ENCODE results near the gene RHBDF1.
A peak's percentile ranks its signal among the peaks of the same experiment; 100 is the strongest.

RHBDF1 gene

DNA sequence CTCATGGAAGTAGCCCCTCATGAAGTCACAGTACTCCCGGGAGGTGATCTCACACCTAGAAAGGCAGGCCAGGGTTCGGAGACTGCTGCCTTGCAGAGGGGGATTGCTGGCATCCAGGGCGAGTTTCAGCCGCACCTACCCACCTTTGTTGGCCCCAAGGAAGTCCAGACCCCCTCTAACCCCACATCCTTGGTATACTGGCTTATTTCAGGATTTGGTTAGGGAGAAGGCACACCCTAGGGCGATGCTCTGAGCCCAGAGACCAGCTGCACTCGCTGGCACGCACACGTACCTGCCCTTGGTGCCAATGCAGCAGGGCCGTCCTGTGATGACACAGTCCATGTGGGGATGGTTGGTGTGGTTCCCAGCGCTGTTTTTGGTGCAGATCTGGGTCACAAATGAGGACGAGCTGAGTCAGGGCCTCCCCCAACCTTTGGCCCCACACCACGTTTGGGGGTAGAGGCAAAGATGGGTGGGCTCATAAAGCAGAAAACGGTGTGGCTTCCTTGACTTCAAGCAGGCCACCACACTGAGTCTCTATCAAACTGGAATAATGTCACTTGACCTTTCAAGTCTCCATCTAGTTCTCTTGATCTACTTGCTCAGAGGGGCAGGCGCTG is 12.9 kb downstream of the RHBDF1 start:
- Histone ChIP-seq H3K36me3 (peaks cover 88 to 96% (median 93%) of the 10 kb centered on the region in 3 donors), H3K4me3 (no peak overlapping the region), H3K27me3 (no peaks in the 10 kb centered on the region)

DNA sequence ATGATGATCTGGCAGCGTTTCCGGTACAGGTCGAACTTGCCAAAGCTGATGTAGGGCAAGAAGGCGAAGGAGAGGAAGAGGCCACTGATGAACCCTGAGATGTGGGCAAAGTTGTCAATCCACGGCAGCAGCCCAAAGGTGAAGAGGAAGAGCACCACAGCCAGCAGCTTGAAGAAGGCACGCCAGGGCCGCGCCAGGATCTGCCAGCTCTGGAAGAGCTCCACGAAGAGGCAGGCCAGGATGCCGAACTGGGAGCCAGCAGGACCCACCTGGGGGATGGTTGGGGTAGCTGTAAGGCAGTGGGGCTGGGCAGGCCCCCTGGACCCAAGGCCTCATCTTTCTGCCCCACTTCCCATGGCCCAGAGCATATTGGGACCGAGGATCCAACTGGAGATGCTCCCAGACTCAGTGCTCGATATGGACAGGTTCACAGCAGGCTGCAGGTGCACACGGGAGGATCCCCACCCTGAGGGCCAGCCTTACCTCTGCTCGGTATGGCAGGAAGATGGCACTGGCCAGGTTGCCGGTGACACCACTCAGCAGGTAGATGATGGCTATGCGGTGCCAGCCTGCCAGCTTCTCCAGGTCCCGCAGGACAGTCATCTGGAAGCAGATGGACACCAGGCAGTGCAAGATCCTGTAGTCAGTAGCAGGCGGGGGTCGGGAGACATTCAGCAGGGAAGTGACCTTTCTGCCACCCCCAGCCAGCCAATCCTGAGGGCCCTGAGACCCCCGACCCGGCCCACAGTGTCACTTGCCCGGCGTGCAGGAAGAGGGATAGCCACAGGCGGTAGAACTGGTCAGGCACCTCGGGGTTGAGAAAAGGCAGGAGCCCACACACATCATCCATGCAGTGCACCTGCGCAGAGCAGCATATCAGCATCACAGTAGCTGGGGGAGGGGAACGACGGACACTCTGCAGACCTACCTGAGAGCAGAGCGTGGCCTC is 13.7 kb downstream of the RHBDF1 start:
- intact Hi-C loops (cut with DNase I; ENCODE audit: low total_unique reads) = no loop called here
- no peak overlapping the region for H3K4me3 ChIP-seq
- no peaks in the 10 kb centered on the region for H3K9me3 ChIP-seq
- peak in 1 of 2 donors; percentile 64 for DNase-seq
- H3K27ac ChIP-seq = no peak overlapping the region
- H3K4me1 ChIP-seq = peaks cover 0 to 10% (median 7%) of the 10 kb centered on the region in 4 donors
- no peaks in the 10 kb centered on the region for H3K27me3 ChIP-seq
- TF ChIP-seq, protein P1, sequence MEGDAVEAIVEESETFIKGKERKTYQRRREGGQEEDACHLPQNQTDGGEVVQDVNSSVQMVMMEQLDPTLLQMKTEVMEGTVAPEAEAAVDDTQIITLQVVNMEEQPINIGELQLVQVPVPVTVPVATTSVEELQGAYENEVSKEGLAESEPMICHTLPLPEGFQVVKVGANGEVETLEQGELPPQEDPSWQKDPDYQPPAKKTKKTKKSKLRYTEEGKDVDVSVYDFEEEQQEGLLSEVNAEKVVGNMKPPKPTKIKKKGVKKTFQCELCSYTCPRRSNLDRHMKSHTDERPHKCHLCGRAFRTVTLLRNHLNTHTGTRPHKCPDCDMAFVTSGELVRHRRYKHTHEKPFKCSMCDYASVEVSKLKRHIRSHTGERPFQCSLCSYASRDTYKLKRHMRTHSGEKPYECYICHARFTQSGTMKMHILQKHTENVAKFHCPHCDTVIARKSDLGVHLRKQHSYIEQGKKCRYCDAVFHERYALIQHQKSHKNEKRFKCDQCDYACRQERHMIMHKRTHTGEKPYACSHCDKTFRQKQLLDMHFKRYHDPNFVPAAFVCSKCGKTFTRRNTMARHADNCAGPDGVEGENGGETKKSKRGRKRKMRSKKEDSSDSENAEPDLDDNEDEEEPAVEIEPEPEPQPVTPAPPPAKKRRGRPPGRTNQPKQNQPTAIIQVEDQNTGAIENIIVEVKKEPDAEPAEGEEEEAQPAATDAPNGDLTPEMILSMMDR (IDR thresholded peaks at IDR 0.05) = no peak
- peaks cover 80 to 88% (median 85%) of the 10 kb centered on the region in 3 donors for H3K36me3 ChIP-seq

More for the DNA sequence above, 12.9 kb downstream of the RHBDF1 start:
- TF ChIP-seq, protein P1 (IDR thresholded peaks at IDR 0.05) = no peak
- no peak overlapping the region for H3K27ac ChIP-seq
- intact Hi-C loops (cut with DNase I; ENCODE audit: low total_unique reads) = no loop called here
- DNase-seq = peak in 1 of 2 donors; percentile 57
- H3K4me1 ChIP-seq = peaks cover 0 to 5% (median under 1%) of the 10 kb centered on the region in 4 donors
- no peaks in the 10 kb centered on the region for H3K9me3 ChIP-seq

DNA sequence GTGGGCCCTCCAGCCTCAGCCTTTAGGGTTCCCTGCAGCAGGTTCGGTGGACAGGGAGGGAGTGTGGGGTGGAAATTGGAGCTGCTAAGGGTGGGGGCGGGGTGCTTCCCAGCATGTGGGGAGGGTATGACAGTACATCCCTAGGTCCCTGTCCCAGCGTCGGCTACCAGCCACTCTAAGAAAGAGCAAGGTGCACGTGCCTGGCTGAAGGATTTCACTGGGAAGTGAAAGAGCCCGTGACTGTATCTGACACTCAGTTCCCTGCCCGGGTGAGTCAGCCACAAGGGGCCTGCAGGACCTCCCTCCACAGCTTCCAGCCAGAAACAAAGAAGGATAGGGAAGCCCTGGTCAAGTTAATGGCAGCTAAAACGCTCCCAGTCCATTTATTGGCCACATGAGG is 14.7 kb downstream of the RHBDF1 start:
- TF ChIP-seq, protein P1 (IDR thresholded peaks at IDR 0.05) = no peak
- Histone ChIP-seq H3K4me1 (peaks cover 0 to 7% (median 7%) of the 10 kb centered on the region in 4 donors), H3K27ac (no peak overlapping the region), H3K36me3 (peaks cover 69 to 78% (median 75%) of the 10 kb centered on the region in 3 donors), H3K9me3 (no peaks in the 10 kb centered on the region), H3K4me3 (no peak overlapping the region), H3K27me3 (no peaks in the 10 kb centered on the region)
- peak in 1 of 2 donors; percentile 62 for DNase-seq
- intact Hi-C loops (cut with DNase I; ENCODE audit: low total_unique reads) = no loop called here

GRCh38 chr16:56231-56927 is 16.1 kb downstream of the RHBDF1 start:
- Histone ChIP-seq H3K27ac (no peak overlapping the region), H3K4me1 (peaks cover 0 to 15% (median 10%) of the 10 kb centered on the region in 4 donors), H3K36me3 (peaks cover 56 to 65% (median 62%) of the 10 kb centered on the region in 3 donors), H3K4me3 (no peak overlapping the region), H3K27me3 (no peaks in the 10 kb centered on the region), H3K9me3 (no peaks in the 10 kb centered on the region)
- peak in 1 of 2 donors; percentile 68 for DNase-seq
- TF ChIP-seq, protein P1 (IDR thresholded peaks at IDR 0.05) = no peak
- intact Hi-C loops (cut with DNase I; ENCODE audit: low total_unique reads) = no loop called here

DNA sequence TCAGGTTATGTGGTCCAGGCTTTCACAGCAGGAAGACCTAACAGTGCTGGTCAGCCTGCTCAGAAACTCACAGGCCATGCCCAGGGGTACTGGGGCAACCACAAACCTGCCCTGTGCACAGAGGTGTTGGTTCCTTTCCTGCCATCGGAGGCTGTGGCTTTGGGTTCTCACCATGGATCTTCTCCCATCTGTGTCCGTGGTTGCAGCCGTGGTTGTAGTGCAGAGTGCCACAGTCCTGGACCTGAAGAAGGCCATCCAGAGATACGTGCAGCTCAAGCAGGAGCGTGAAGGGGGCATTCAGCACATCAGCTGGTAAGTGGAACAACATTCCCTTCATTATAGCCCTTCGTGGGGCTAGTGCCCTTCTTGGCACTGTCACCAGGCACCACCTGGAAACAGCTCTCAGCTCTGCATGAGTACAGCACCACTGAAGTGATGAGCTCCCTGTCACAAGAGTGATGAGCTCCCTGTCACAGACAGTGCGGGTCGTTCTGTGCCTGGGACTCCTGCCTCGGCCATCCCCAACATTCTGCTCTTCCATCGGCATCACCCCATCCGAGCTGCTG is 16.8 kb downstream of the RHBDF1 start:
- H3K27me3 ChIP-seq = no peaks in the 10 kb centered on the region
- peaks cover 50 to 57% (median 54%) of the 10 kb centered on the region in 3 donors for H3K36me3 ChIP-seq
- no peak overlapping the region for H3K27ac ChIP-seq
- DNase-seq = peak in 1 of 2 donors; percentile 64
- H3K4me3 ChIP-seq = no peak overlapping the region
- TF ChIP-seq, protein P1 (IDR thresholded peaks at IDR 0.05) = no peak
- H3K4me1 ChIP-seq = peaks cover 0 to 19% (median 10%) of the 10 kb centered on the region in 4 donors
- H3K9me3 ChIP-seq = no peaks in the 10 kb centered on the region
- intact Hi-C loops (cut with DNase I; ENCODE audit: low total_unique reads) = no loop called here

Data from tibial artery (tissue), 4 donors.